Measurements from ENCODE around the gene SLC23A2.

- TF ChIP-seq, protein P1, sequence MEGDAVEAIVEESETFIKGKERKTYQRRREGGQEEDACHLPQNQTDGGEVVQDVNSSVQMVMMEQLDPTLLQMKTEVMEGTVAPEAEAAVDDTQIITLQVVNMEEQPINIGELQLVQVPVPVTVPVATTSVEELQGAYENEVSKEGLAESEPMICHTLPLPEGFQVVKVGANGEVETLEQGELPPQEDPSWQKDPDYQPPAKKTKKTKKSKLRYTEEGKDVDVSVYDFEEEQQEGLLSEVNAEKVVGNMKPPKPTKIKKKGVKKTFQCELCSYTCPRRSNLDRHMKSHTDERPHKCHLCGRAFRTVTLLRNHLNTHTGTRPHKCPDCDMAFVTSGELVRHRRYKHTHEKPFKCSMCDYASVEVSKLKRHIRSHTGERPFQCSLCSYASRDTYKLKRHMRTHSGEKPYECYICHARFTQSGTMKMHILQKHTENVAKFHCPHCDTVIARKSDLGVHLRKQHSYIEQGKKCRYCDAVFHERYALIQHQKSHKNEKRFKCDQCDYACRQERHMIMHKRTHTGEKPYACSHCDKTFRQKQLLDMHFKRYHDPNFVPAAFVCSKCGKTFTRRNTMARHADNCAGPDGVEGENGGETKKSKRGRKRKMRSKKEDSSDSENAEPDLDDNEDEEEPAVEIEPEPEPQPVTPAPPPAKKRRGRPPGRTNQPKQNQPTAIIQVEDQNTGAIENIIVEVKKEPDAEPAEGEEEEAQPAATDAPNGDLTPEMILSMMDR (IDR thresholded peaks at IDR 0.05) = no peak
- TF ChIP-seq POLR2A (IDR thresholded peaks at IDR 0.05) = no peak
Measured at GRCh38 chr20:4905195-4905594, 96.1 kb downstream of the SLC23A2 start.
